GM18868 (cell line): ENCODE data around the gene TWIST1.

ENCODE experiments used
- ATAC-seq: cut with Tn5 transposase; IDR thresholded peaks from one replicate; pipeline ENCODE4 v1.9.1; 2021; ENCODE audit warnings: mild to moderate bottlenecking, moderate library complexity; ENCODE audit not compliant: unreplicated experiment

Gene TWIST1

DNA sequence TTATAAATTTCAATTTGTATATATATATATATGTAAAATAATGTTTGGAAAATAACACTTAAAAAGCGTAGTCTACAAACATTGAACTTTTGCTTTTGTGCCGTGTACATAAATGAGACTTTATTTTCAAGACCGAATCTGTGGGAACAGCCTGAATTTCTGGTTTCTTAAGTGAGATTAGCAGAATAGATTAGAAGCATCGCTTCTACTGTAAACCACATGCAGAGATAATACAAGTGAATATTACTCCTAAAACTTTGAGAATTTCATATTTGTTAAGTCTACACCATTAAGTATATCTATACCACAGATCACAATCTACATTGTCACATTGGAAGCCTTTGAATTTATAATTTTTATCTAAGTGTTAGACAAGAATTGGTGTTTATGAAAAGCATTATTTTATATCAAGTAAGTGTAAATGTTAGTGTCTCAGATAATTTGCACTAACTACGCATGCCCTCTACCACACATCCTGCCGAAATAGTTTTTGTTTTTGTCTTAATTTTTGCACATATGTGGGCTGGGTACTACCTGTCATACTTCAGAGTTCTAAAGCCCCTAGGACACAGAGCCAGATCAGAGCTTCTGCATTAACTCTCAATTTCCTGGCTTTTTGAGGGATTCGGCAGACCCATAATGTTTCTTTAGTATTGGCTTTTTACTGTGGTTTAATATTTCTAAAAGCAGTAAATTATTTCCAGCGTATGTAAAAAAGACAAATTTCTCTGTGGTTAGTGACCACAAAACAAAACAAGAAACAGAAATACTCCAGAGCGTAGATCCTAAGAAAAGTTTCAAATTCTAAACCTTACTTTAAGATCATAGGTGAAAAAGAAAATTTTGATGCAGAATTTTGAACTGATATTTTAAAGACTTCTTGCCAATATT, 20.0 kb downstream of the TWIST1 start:
- no peak for ATAC-seq

DNA sequence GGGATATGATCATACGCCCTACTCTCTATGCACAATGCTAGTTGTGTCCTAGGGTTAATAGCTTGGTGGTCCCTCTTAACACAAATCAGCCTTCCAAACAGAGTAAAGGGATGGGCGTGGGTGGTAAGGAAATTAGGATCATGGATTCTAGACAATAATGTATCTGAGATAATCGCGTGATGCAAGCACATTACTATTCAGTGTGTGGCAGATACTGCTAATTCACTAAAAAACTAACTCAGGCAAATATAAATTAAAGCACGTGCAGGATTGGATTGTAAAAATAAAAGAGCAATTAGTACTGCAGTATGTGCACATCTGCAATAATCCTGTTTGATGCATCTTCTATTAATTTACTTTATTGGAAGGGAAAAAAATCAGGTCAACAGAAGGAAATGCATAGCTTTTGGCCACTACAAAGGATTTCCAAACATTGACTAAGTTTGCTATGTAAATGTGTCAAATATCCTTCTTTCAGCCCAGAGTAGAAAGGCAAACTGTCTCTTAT, 22.0 kb downstream of the TWIST1 start:
- no peak for ATAC-seq

- no peak for ATAC-seq
These were observed 22.7 kb downstream of the TWIST1 start for GRCh38 chr7:19094598-19095352.

DNA sequence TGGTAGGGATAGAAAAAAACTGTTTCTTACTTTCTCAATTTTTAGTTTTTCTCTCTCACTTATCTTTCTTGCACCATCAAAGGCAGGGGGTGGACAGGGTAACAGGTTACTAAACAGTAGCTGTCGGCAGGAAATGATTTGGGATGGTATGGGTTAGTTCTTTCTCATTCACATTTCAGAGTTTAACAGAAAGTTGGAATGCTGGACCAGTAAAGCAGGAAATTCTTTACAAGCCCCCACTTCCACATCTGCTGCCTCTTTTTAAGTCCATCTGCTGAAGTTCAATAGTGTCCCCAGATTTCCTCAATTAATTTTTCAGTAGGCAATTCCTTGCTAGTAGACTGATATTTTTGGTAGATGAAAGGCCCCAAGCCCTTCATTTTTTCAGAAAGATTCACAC, 23.3 kb downstream of the TWIST1 start:
- ATAC-seq = no peak

GRCh38 chr7:19091550-19092200, 25.8 kb downstream of the TWIST1 start:
- no peak for ATAC-seq

GRCh38 chr7:19090526-19090925, 26.9 kb downstream of the TWIST1 start:
- ATAC-seq = no peak

GRCh38 chr7:19089797-19090196, 27.6 kb downstream of the TWIST1 start:
- no peak for ATAC-seq

DNA sequence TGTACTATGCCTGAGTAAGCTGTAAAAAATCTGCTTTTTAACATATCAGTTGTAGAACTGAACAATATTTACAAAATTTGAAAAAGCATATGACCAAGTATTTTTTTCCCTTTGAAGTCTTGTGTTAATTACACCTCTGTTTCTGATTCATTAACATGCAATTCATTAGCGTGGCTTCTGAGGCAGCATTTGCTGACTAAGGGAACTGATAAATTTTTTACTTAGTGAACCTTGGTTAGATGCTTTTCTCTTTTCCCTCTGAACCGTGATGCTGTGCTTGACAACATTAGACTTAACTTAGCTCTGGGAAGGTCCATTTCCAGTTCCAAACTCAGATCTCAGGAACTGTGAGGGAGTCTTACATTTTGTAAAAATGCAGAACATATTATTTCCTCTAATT, 28.1 kb downstream of the TWIST1 start:
- ATAC-seq = no peak

DNA sequence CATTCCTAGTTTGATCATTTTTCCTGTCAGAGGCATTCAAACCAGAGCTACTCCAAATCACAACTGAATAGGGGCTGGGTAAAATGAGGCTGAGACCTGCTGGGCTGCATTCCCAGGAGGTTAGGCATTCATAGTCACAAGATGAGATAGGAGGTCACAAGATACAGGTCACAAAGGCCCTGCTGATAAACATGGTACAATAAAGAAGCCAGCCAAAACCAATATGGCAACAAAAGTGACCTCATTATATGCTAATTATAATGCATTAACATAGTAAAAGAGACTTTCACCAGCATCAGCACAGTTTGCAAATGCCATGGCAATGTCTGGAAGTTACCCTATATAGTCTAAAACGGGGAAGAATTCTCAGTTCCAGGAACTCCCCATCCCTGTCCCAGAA, 37.3 kb downstream of the TWIST1 start:
- no peak for ATAC-seq

DNA sequence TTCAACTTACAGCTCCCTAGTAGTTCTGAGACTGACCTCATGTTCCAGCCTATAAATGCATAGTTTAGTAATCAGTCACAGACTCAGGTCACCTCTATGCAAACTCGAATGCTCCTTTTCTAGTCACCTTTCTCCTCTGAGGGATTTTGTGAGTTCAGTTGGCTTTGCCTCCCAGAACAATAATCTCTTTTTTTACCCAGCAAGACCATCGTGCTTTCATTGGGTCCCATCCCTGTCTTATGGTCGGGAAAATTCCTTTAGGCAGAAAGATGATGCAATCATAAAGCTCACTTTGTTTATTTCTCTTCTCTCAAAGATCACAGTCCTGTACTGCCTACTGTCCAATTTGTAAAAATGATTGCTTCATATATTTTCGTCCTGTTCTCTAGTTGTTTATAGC, 38.4 kb downstream of the TWIST1 start:
- no peak for ATAC-seq

DNA sequence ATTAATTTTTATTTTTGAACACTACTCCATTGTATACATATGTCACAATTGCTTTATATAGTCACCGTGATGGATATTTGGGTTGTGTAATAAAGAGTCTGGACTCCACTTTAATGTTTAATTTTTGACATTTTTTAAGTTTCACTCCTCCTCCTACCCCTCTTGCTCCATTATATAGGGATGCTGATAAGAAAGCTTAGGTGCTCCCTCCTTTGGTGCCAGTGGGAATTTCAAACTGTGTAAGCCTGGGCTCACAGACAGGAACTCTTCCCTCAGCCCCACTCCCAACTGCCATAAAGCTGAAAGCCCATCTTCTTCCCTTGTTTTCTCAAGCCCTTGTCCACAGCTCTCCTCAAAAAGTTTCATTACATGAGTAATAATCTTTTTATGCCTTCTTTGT, 47.6 kb downstream of the TWIST1 start:
- no peak for ATAC-seq

GRCh38 chr7:19066170-19066569, 51.3 kb downstream of the TWIST1 start:
- ATAC-seq = no peak
